Measurements from ENCODE around the gene MEIS1.

- no peak for TF ChIP-seq CTCF (IDR thresholded peaks at IDR 0.05)
- no peak for TF ChIP-seq POLR2A (IDR thresholded peaks at IDR 0.05)
- TF ChIP-seq POLR2AphosphoS5 (IDR thresholded peaks at IDR 0.05) = no peak
These were observed 44.8 kb upstream of the MEIS1 start for GRCh38 chr2:66390152-66390551.

Data from gastroesophageal sphincter (tissue), 3 donors.